Ramos (cell line): Measurements from ENCODE around the gene MDFIC.

ENCODE experiments used
- in situ Hi-C: fragments of 300-500 bp; cut with MboI; formaldehyde crosslinking; loops from one replicate; pipeline ENCODE4 v1.14.3; 2022; ENCODE audit warnings: low sequenced_read_pairs; ENCODE audit not compliant: unreplicated experiment

Gene MDFIC

GRCh38 chr7:114924038-114924712 is 2.3 kb downstream of the MDFIC start:
- in situ Hi-C loops: no loop called here

DNA sequence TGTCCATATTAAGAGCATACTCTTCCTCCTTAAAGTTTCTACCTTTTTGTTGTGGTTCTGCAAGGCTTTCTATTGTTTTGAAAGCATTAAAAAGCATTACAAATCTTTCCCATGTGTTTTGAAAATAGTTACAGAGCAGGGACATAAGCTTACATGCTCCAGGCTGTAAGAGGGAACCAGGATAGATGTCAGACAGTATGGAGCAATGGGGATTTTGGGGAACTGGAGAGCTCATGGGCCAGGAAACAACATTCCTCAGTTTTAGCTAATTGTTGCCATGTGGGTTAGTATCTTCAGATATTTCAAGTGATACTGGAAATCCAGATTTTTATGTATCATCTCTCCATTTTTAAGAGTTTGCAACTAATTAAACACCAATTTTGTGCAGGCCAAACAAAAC is 3.5 kb downstream of the MDFIC start:
- in situ Hi-C loops: no loop called here

GRCh38 chr7:114928060-114928459 is 6.2 kb downstream of the MDFIC start:
- in situ Hi-C loops: no loop called here

GRCh38 chr7:114929570-114929969 is 7.7 kb downstream of the MDFIC start:
- in situ Hi-C loops: no loop called here

DNA sequence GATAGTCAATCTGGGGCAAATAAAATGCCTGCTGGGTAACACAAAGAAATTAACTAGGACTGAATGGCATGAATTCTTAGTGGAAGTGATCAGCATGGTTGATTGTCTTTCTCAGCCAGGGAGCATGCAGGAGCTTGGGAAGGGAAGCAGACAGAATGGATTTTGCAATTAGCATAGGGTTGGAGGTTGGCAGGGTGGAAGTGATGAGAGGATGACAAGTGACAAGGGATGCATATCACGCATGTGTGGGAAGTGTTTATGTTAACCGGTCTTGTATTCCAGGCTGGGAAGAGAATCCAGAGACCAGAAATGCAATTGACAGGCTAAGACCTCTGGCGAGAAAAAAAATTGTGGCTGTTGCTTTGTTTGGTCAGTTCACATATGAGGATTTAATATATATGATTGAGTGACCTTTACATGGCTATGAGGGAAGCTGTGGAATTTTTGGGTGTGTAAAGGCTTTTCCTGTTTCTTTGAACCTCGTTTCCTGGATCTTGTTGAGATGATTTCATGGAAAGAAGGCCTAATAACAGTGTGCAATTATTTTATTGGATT is 8.3 kb downstream of the MDFIC start:
- in situ Hi-C loops: no loop called here

DNA sequence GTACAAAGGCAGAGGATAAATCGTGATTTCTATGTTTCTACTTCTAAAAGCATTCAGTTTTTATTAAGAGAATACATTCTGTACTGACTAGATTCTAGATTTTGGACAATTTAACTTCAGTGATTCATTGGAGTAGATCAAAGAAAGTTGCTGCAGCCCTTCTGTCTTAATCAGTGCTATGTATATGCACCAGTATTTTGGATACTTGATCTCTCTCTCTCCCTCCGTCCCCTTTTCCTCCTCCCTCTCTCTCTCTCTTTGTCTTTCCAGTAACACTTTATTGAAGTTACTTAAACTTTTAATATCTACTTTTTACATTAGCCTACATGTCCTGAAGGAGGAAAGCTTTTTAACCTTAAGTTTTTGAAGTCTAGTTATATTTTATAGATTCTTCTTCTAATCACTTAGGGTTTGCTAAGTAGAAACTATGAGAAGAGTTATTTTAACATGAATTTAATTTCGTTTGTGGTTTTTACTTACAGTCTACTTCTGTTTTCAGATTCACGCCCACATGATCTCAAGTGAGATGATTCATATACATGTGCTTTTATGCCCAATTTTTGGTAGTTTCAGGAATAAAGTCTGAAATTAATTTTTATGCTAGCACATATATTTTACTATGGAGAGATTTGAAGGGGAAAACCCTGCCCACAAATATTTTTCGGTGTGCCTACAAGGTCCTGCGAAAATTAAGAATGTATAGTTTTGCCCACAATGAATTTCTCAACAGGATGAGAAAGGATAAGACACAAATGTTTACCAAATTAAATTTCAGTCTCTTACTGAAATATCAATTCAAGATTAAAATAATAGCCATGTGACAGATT is 9.1 kb downstream of the MDFIC start:
- in situ Hi-C loops: no loop called here

DNA sequence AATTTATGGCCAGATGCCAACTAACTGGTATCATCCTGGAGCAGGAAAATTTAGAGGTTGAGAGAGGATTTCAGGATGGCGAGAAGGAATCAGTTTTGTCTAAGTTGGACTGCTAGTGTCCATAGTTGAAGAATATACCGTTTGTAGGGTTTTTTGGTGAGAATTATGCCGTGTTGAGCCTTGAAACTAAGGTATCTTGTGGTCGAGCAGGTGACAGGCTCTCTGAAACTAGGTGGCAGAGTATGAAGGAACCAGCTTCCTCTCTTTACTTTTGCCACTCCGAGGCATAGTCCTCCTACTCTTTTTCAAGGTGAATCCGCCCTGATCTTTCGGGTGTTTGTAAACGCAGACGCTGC is 9.7 kb downstream of the MDFIC start:
- in situ Hi-C loops: no loop called here

- in situ Hi-C loops: no loop called here
Measured at GRCh38 chr7:114932991-114933390, 11.1 kb downstream of the MDFIC start.

- in situ Hi-C loops: no loop called here
Measured at GRCh38 chr7:114933658-114934057, 11.8 kb downstream of the MDFIC start.

DNA sequence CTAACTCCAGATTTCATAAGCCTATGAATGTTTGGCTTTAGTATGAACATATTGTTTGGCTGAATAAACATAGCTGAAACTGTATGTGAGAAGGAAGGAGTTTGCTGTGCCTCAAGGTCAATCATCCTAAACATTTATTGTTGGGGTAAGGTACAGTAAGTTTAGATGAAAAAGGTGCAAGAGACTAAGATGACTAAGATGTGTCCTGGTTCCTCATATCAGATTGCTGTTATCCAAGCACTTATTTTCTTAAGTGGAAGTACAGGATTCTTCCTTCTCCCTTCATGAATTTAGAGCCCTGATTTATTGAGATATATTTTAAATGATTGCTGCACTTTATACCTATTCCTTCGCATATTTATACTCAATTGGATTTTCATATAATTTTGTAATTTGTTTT is 12.2 kb downstream of the MDFIC start:
- in situ Hi-C loops: no loop called here

DNA sequence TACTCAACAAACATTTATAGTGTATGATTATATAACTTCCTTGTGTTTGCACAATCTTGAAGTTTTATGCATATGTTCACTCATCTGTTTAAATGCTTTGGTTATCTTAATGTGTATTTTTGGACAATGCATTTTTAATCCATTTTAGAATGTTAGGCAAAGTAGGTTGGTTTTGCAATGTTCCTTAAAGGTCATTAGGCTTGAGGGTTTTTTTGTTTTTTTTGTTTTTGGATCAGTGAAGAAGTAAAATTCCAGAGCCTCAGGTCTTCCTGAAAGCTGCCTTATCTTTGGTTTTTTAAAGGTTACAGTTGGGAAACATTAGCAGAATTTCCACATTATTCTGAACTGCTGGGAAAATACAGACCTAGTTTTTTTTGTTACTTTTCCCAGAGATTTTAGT is 12.8 kb downstream of the MDFIC start:
- in situ Hi-C loops: no loop called here

- in situ Hi-C loops: no loop called here
Measured at GRCh38 chr7:114936471-114936870, 14.6 kb downstream of the MDFIC start.

- in situ Hi-C loops: no loop called here
Measured at GRCh38 chr7:114937446-114937845, 15.6 kb downstream of the MDFIC start.

DNA sequence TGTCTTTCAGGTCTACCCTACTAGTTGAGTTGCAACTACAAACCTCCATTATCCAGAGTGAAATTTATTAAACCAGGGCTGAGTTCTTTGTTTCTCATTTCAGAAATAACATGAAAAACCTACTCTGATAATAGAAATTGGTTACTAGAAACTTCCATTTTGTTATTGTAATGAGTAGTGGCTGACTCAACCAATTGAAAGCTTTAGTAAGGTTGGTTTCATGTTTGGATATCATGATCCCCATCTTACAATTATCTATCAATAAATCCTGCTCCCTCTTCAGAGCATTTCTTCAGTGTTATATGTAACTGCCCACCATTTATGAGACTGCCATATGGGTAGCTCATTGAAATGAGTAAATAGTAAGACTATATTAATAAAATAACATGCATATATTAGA is 16.9 kb downstream of the MDFIC start:
- in situ Hi-C loops: no loop called here

DNA sequence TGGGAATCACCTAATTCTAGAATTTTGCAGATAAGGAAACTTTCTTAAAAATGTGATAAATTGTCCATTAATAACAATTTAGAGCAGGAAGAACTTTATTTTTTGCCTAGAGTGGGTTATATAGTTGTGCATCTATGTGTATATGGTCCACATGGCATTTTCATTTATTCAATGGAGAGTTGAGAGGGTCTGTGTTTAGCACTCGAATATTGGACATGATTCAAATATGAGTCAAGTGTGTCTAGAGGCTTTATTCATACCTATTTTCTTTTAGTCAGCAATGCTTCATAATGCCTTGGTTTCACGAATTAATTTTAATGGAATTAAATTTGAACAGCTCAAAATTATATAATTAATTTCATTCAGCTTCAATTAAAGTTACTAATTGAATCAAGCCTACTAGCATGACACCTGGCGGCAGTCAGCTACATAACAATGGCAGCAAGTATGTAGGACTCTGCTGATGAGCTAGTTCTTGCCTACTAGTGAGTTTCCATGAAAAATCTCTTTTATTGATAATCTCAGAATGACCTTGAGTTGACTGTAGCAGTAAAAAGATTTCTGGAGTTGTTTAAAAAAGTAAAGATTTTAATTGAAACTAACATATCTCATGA is 17.7 kb downstream of the MDFIC start:
- in situ Hi-C loops: no loop called here

- in situ Hi-C loops: no loop called here
Measured at GRCh38 chr7:114940220-114940619, 18.3 kb downstream of the MDFIC start.

DNA sequence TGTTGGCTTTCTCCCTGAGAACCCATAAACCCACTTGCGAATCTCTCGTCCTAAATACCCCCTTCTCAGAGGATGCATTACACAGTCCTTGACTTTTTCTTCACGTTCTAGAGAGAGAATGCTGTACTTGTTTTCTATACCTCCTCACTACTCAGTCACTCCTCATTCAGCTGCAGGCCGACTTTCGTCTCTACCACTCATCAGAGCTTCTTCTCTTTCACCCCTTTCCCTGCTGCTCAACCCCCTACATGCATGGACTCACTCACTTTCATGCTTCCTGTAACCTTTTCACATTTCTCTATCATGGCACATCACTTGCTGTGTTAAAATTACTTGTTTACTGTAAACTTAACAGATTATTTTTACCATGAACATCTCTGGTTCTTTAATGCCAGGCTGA is 19.8 kb downstream of the MDFIC start:
- in situ Hi-C loops: no loop called here

DNA sequence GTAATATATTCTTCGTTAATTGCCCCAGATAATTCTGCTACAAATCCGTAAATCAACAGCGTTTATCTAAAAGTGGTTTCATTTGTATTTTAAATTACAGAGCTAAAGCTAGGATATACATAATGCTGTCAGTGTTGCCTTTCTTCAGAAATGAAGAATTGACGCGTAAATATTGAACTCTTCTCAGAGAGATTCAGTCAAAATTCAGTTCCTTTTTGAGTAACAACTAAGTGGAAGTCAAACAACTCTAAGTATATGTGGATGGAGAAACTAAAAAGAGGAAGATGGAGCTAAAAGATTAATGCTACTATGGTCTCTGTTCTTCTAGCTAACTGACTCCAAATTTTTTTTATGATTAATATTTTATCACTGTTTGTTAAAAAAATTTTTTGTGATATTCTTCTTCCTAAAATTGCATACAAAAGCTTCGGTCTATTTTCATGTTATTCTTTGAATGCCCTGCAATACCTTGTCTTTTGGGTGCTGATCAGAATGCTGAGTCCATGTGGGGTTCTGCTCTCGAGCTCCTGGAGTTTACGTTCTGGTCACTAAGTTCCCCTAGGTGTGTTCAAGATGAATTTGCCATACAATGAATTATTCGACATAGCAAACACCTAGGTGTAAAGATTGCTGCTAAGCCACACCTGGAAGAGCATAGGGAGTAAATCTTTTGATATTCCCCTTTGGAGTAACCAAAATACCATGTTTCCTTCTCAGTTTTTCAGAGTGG is 20.7 kb downstream of the MDFIC start:
- in situ Hi-C loops: no loop called here

GRCh38 chr7:114943530-114943929 is 21.6 kb downstream of the MDFIC start:
- in situ Hi-C loops: no loop called here

DNA sequence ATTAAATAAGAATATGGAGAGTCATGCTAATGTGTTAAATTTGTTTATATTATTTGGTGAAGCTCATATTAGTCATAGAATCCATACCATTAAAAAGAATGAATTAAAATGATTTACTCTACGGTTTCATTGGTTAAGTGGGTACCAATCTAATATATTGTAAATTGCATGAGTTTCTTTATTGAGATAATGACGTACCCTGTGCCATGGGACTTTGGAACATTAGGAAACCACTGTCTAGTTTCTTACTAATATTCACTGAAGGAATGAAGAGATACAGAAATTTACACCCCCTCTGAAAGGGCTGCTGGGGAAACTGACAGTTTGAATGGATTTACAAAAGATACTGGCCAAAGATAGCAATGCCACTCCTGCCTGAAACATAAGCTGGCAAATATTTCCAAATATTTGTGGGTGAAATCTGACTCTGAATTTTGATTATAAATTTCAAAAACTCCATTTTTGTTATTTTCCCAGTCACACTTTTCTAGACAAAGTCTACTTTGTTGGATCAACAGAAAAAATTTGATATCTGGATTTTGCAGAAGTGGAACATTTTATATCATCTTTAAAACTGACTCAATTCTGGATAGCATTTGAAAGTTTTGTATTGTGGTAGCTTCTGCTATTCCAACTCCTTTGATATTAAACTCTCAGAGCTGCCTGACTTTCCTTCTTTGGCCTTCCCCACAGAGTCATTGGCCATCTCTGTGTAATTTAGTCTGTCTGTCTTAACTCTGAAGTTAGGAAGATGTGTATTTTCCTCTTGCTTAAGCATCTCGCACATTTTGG is 22.3 kb downstream of the MDFIC start:
- in situ Hi-C loops: no loop called here
